GM18507 (cell line): ENCODE measurements around the gene NKX1-2.

Experiments used
- DNase-seq: peaks from one replicate; pipeline ENCODE4 v3.0.0; 2011; ENCODE audit warnings: low read depth; ENCODE audit not compliant: insufficient read length; ENCODE audit errors: extremely low spot score
- FAIRE-seq: peaks from 2 replicates; lab custom pipeline; 2011; peaks lifted over from hg19 to GRCh38; lab: Jason Lieb, UNC

The NKX1-2 gene

GRCh38 chr10:124450012-124450782, at the start of gene NKX1-2:
TSS of gene NKX1-2 (minus strand) at chr10:124450035. CDS start at chr10:124449943, 92 bp downstream.
- FAIRE-seq = no peak

GRCh38 chr10:124498056-124498455, 48.2 kb upstream of the NKX1-2 start:
- FAIRE-seq (no peak), DNase-seq (no peak)

More at GRCh38 chr10:124450012-124450782, at the start of gene NKX1-2:
- no peak for DNase-seq

GRCh38 chr10:124497196-124497881, 47.5 kb upstream of the NKX1-2 start:
- FAIRE-seq (no peak), DNase-seq (no peak)

GRCh38 chr10:124496620-124497019, 46.8 kb upstream of the NKX1-2 start:
- DNase-seq (no peak), FAIRE-seq (no peak)

- FAIRE-seq (no peak), DNase-seq (no peak)
Observed at GRCh38 chr10:124496150-124496549, 46.3 kb upstream of the NKX1-2 start.

GRCh38 chr10:124495725-124496124, 45.9 kb upstream of the NKX1-2 start:
- no peak for DNase-seq
- no peak for FAIRE-seq

GRCh38 chr10:124495162-124495561, 45.3 kb upstream of the NKX1-2 start:
- DNase-seq (no peak), FAIRE-seq (no peak)

GRCh38 chr10:124494046-124494807, 44.4 kb upstream of the NKX1-2 start:
- DNase-seq = no peak
- FAIRE-seq = no peak

GRCh38 chr10:124493214-124493882, 43.5 kb upstream of the NKX1-2 start:
- no peak for FAIRE-seq
- no peak for DNase-seq

GRCh38 chr10:124492266-124492665, 42.4 kb upstream of the NKX1-2 start:
- DNase-seq (no peak), FAIRE-seq (no peak)

GRCh38 chr10:124491105-124491504, 41.3 kb upstream of the NKX1-2 start:
- FAIRE-seq (no peak), DNase-seq (no peak)

GRCh38 chr10:124486635-124487034, 36.8 kb upstream of the NKX1-2 start:
- no peak for DNase-seq
- FAIRE-seq = no peak

- no peak for DNase-seq
- FAIRE-seq = no peak
Observed at GRCh38 chr10:124484661-124485060, 34.8 kb upstream of the NKX1-2 start.

- DNase-seq (no peak), FAIRE-seq (no peak)
Observed at GRCh38 chr10:124484031-124484430, 34.2 kb upstream of the NKX1-2 start.

- DNase-seq (no peak), FAIRE-seq (no peak)
Observed at GRCh38 chr10:124482876-124483275, 33.0 kb upstream of the NKX1-2 start.

- DNase-seq (no peak), FAIRE-seq (no peak)
Observed at GRCh38 chr10:124482236-124482800, 32.5 kb upstream of the NKX1-2 start.

GRCh38 chr10:124481717-124482116, 31.9 kb upstream of the NKX1-2 start:
- FAIRE-seq (no peak), DNase-seq (no peak)

GRCh38 chr10:124480860-124481259, 31.0 kb upstream of the NKX1-2 start:
- no peak for FAIRE-seq
- no peak for DNase-seq

- DNase-seq (no peak), FAIRE-seq (no peak)
Observed at GRCh38 chr10:124478515-124478914, 28.7 kb upstream of the NKX1-2 start.
